OCI-LY3 (cell line): Measurements from ENCODE around the gene SPECC1L.

Experiments
- CTCF ChIP-seq: fragments of 200-600, 300-600 bp; sonication (generic); IDR thresholded peaks from 2 replicates; pipeline ENCODE4 v1.5.1; 2014; ENCODE audit warnings: antibody characterized with exemption, low read length, low read depth
- EZH2phosphoT487 ChIP-seq: fragments of 200-600 bp; shearing (Covaris generic); IDR thresholded peaks from 2 replicates; pipeline ENCODE4 v1.6.1; 2018; ENCODE audit warnings: antibody characterized with exemption, mixed run types, low read depth

- no peak for TF ChIP-seq CTCF
- no peak for TF ChIP-seq EZH2phosphoT487
Measured at GRCh38 chr22:24430431-24431308, 160.0 kb downstream of the SPECC1L start.
